WTC11 (cell line): Measurements from ENCODE around the gene OSBP2. TPM values are rescaled to one million over a fixed set of nuclear protein-coding genes. Genes with fewer than 3 reads are reported as not detected.

Source experiments
- ATAC-seq: fragments of 200-7000 bp; cut with Tn5 transposase; 2 replicates; pipeline ENCODE4 v1.10.0; 2021; ENCODE audit warnings: mild to moderate bottlenecking, moderate library complexity
- CTCF ChIA-PET: fragments of 300-600 bp; sonication (Branson Sonifier 250); formaldehyde crosslinking; loops from one replicate; lab custom pipeline; 2021; ENCODE audit warnings: antibody characterized with exemption; lab: Charles Lee
- POLR2A ChIA-PET: fragments of 350-600 bp; sonication (Branson Sonifier 250); formaldehyde crosslinking; loops from one replicate; lab custom pipeline; 2021; ENCODE audit warnings: antibody characterized with exemption; lab: Charles Lee
- DNase-seq: peaks from one replicate; pipeline ENCODE4 v3.0.0; 2021; ENCODE audit warnings: low spot score
- H3K27ac Mint-ChIP-seq: 2 replicates; pipeline ENCODE4 v1.8.0; 2021; ENCODE audit warnings: mixed read lengths
- H3K27me3 Mint-ChIP-seq: 2 replicates; pipeline ENCODE4 v1.8.0; 2021; ENCODE audit warnings: low read depth, mild to moderate bottlenecking, moderate library complexity, mixed read lengths
- H3K36me3 Mint-ChIP-seq: 2 replicates; pipeline ENCODE4 v1.8.0; 2021; ENCODE audit warnings: mixed read lengths
- H3K4me1 Mint-ChIP-seq: 2 replicates; pipeline ENCODE4 v1.8.0; 2022; ENCODE audit warnings: mixed read lengths
- H3K4me3 Mint-ChIP-seq: 2 replicates; pipeline ENCODE4 v1.8.0; 2021; ENCODE audit warnings: mild to moderate bottlenecking, moderate library complexity, mixed read lengths
- H3K9me3 Mint-ChIP-seq: 2 replicates; pipeline ENCODE4 v1.8.0; 2021; ENCODE audit warnings: mixed read lengths
- ATF2 ChIP-seq: sonication (generic); formaldehyde crosslinking; IDR thresholded peaks from 2 replicates; pipeline ENCODE4 v1.8.1; 2022; ENCODE audit warnings: low read depth, missing genetic modification reagents, borderline replicate concordance
- ERG ChIP-seq: fragments of 250-450 bp; sonication (Bioruptor Pico); IDR thresholded peaks from 2 replicates; pipeline ENCODE4 v1.8.0; 2021; ENCODE audit warnings: mild to moderate bottlenecking
- GRHL2 ChIP-seq: fragments of 250-450 bp; sonication (Bioruptor Pico); IDR thresholded peaks from 2 replicates; pipeline ENCODE4 v1.8.0; 2022; ENCODE audit warnings: mild to moderate bottlenecking, moderate library complexity; ENCODE audit not compliant: insufficient replicate concordance, severe bottlenecking
- GTF2I ChIP-seq: fragments of 250-450 bp; sonication (Bioruptor Pico); conservative IDR thresholded peaks from 2 replicates; pipeline ENCODE4 v1.4.0; 2021; ENCODE audit warnings: mild to moderate bottlenecking
- IRF2 ChIP-seq: sonication (generic); formaldehyde crosslinking; IDR thresholded peaks from 2 replicates; pipeline ENCODE4 v1.8.0; 2022; ENCODE audit warnings: low read depth, missing genetic modification reagents, borderline replicate concordance
- JUN ChIP-seq: sonication (generic); formaldehyde crosslinking; IDR thresholded peaks from 2 replicates; pipeline ENCODE4 v1.8.0; 2023; ENCODE audit warnings: mild to moderate bottlenecking, missing genetic modification reagents
- NR2C2 ChIP-seq: sonication (generic); formaldehyde crosslinking; IDR thresholded peaks from 2 replicates; pipeline ENCODE4 v1.8.0; 2022; ENCODE audit warnings: mild to moderate bottlenecking, missing genetic modification reagents
- TEAD4 ChIP-seq: sonication (generic); formaldehyde crosslinking; IDR thresholded peaks from 2 replicates; pipeline ENCODE4 v1.8.0; 2022; ENCODE audit warnings: mild to moderate bottlenecking, missing genetic modification reagents
- ZNF219 ChIP-seq: sonication (generic); formaldehyde crosslinking; IDR thresholded peaks from 2 replicates; pipeline ENCODE4 v1.8.0; 2023; ENCODE audit warnings: missing genetic modification reagents, mild to moderate bottlenecking, borderline replicate concordance
- ZNF416 ChIP-seq: fragments of 250-450 bp; sonication (Bioruptor Pico); IDR thresholded peaks from 2 replicates; pipeline ENCODE4 v1.9.0; 2021; ENCODE audit warnings: mild to moderate bottlenecking, inconsistent platforms
- ZNF425 ChIP-seq: fragments of 250-450 bp; sonication (Bioruptor Pico); conservative IDR thresholded peaks from 2 replicates; pipeline ENCODE4 v1.9.0; 2021; ENCODE audit warnings: mild to moderate bottlenecking
- ZNF512 ChIP-seq: sonication (generic); formaldehyde crosslinking; IDR thresholded peaks from 2 replicates; pipeline ENCODE4 v1.8.1; 2022; ENCODE audit warnings: missing genetic modification reagents, borderline replicate concordance
- ZNF671 ChIP-seq: fragments of 250-450 bp; sonication (Bioruptor Pico); IDR thresholded peaks from 2 replicates; pipeline ENCODE4 v1.8.0; 2021; ENCODE audit warnings: mild to moderate bottlenecking
- total RNA-seq: library from RNA; stranded (reverse); gene quantifications from 3 replicates; pipeline ENCODE4 v1.2.3, GENCODE V29; 2021
- TF ChIP-seq, protein P1 (sequence below): sonication (generic); formaldehyde crosslinking; IDR thresholded peaks from 2 replicates; pipeline ENCODE4 v1.8.1; 2023; ENCODE audit warnings: mild to moderate bottlenecking, missing genetic modification reagents, moderate library complexity
- TF ChIP-seq, protein P2 (sequence below): sonication (generic); formaldehyde crosslinking; IDR thresholded peaks from 2 replicates; pipeline ENCODE4 v1.8.1; 2023; ENCODE audit warnings: mild to moderate bottlenecking, missing genetic modification reagents

Gene OSBP2
- total RNA-seq, 1 experiment from 2014 or later: 4.1 TPM

DNA sequence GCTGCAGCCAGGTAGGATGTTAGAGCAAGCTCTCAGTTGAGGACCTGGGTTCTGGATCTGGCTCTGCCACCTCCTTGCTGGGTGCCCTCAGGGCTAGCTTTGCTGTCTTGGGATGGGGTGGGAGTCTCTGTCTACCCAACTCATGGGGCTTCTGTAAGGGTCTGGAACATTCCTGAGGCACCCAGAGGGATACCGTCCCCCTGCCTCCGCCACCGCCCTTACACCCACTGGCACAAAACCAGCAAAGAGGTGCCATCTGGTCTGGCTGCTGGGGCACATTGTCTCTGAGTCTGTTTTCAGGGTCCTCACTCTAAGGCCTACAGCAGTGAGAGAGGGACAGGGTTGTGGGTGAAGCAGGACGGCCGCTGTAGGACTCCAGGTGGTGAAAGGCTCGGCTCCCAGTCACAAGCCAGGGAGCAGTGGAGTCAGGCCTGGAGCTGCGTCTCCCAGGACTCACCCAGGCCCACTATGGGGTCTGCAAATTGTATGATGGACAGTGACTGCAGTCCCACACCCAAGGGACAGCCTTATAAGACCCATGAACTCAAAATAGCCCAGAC, 189.0 kb downstream of the OSBP2 start:
- ChIA-PET POLR2A (no interaction called here), CTCF (no interaction called here)
- ATAC-seq (no peak), DNase-seq (no peak)
- H3K4me1 Mint-ChIP-seq: peaks cover 13% of the 10 kb centered on the region
- no peaks in the 10 kb centered on the region for H3K9me3 Mint-ChIP-seq
- no peak overlapping the region for H3K4me3 Mint-ChIP-seq
- H3K27ac Mint-ChIP-seq: no peak overlapping the region
- no peaks in the 10 kb centered on the region; the same call in 1 of the 2 replicates for H3K27me3 Mint-ChIP-seq
- TF ChIP-seq ATF2: no peak
- no peak for TF ChIP-seq ZNF425
- H3K36me3 Mint-ChIP-seq: no peaks in the 10 kb centered on the region

DNA sequence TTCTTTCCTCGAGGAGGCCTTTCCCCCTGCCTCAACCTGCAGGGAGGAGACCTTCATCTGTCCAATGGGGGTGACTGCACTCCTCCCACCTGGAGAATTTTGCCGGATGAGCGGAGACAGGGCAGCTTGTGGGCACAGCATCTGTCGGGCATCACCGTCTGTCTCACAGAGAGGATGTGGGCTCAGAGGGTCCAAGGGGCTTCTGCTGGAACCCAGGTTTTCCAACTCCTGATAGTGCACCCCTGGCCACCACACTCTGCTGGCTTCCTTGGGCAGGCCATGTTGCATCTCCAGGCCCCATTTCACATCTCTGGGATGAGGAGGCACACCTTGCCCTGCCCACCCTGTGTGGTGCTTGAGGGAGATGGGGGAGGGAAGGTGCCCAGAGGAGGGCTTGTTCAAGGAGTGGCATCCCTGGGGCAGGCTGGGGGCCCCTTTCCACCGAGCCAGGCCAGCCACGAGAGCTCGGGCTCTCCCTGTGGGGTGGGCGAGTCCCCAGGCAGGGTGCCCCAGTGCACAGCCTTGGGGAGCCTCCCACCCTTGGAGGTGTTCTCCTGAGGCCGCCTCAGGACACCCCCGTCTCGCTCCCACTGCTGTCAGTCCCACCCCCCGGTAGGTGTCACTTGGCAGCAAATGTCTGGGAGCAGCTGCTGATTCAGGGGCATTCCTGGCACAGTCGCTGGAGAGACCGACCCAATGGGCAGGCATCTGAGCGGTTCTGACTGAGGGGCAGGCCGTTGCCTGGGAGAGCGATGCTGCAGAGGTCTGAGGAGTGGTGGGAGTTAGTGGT, 189.7 kb downstream of the OSBP2 start:
- Mint-ChIP-seq H3K27me3 (no peaks in the 10 kb centered on the region; the same call in 1 of the 2 replicates), H3K27ac (no peak overlapping the region), H3K36me3 (0 out of 2 replicates have a peak, but pooled peaks cover 4% of the 10 kb centered on the region), H3K4me3 (no peak overlapping the region)
- DNase-seq: no peak
- CTCF ChIA-PET: interaction anchor here (1.2 to 1.3 kb wide), 2 partner anchors 10 to 77 kb away, joined by 3 to 5 read pairs; no protein-coding TSS in a partner anchor
- no peak for ATAC-seq
- no peak for TF ChIP-seq ZNF671 (CRISPR knock-in tag)
- no peak for TF ChIP-seq NR2C2
- TF ChIP-seq, protein P1, sequence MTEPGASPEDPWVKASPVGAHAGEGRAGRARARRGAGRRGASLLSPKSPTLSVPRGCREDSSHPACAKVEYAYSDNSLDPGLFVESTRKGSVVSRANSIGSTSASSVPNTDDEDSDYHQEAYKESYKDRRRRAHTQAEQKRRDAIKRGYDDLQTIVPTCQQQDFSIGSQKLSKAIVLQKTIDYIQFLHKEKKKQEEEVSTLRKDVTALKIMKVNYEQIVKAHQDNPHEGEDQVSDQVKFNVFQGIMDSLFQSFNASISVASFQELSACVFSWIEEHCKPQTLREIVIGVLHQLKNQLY (CRISPR knock-in tag): no peak
- TF ChIP-seq ZNF416 (CRISPR knock-in tag): no peak
- TF ChIP-seq GRHL2 (CRISPR knock-in tag): no peak
- TF ChIP-seq, protein P2, sequence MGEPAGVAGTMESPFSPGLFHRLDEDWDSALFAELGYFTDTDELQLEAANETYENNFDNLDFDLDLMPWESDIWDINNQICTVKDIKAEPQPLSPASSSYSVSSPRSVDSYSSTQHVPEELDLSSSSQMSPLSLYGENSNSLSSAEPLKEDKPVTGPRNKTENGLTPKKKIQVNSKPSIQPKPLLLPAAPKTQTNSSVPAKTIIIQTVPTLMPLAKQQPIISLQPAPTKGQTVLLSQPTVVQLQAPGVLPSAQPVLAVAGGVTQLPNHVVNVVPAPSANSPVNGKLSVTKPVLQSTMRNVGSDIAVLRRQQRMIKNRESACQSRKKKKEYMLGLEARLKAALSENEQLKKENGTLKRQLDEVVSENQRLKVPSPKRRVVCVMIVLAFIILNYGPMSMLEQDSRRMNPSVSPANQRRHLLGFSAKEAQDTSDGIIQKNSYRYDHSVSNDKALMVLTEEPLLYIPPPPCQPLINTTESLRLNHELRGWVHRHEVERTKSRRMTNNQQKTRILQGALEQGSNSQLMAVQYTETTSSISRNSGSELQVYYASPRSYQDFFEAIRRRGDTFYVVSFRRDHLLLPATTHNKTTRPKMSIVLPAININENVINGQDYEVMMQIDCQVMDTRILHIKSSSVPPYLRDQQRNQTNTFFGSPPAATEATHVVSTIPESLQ: no peak
- no peak for TF ChIP-seq IRF2 (CRISPR knock-in tag)
- TF ChIP-seq, all 79 proteins: peak for 0
- no peaks in the 10 kb centered on the region for H3K9me3 Mint-ChIP-seq
- peaks cover 13% of the 10 kb centered on the region for H3K4me1 Mint-ChIP-seq
- POLR2A ChIA-PET: no interaction called here

- ATAC-seq (no peak), DNase-seq (no peak)
- TF ChIP-seq ZNF219 (no peak), TEAD4 (CRISPR knock-in tag) (no peak), GTF2I (CRISPR knock-in tag) (no peak), ERG (CRISPR knock-in tag) (no peak), JUN (no peak), ZNF512 (no peak)
- H3K27me3 Mint-ChIP-seq: no peaks in the 10 kb centered on the region; the same call in 1 of the 2 replicates
- H3K36me3 Mint-ChIP-seq: 0 out of 2 replicates have a peak, but pooled peaks cover 4% of the 10 kb centered on the region
- H3K27ac Mint-ChIP-seq: no peak overlapping the region
- no peak overlapping the region for H3K4me3 Mint-ChIP-seq
- H3K4me1 Mint-ChIP-seq: peaks cover 13% of the 10 kb centered on the region
- CTCF ChIA-PET: interaction anchor here (1.1 to 1.5 kb wide), 4 partner anchors 9 to 120 kb away, joined by 3 to 5 read pairs (median 3); no protein-coding TSS in a partner anchor
- POLR2A ChIA-PET: no interaction called here
- no peaks in the 10 kb centered on the region for H3K9me3 Mint-ChIP-seq
These were observed 190.3 kb downstream of the OSBP2 start for GRCh38 chr22:30885001-30885366.
